NCI-H526 treated with DMSO at 0.1 percent for 48 hours (cell line): ENCODE results near the gene GPR12.

Experiments used
- DNase-seq: peaks from one replicate; lab custom pipeline; 2025; lab: John Stamatoyannopoulos, UW

GPR12 gene, protein sequence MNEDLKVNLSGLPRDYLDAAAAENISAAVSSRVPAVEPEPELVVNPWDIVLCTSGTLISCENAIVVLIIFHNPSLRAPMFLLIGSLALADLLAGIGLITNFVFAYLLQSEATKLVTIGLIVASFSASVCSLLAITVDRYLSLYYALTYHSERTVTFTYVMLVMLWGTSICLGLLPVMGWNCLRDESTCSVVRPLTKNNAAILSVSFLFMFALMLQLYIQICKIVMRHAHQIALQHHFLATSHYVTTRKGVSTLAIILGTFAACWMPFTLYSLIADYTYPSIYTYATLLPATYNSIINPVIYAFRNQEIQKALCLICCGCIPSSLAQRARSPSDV

GRCh38 chr13:26759907-26760831 lies at the start of gene GPR12:
GPR12 (minus strand) TSS chr13:26760786; CDS start chr13:26759827, 959 bp downstream.
- DNase-seq = peak; percentile 75

GRCh38 chr13:26810095-26810494 lies 49.5 kb upstream of the GPR12 start:
- DNase-seq = no peak

DNA sequence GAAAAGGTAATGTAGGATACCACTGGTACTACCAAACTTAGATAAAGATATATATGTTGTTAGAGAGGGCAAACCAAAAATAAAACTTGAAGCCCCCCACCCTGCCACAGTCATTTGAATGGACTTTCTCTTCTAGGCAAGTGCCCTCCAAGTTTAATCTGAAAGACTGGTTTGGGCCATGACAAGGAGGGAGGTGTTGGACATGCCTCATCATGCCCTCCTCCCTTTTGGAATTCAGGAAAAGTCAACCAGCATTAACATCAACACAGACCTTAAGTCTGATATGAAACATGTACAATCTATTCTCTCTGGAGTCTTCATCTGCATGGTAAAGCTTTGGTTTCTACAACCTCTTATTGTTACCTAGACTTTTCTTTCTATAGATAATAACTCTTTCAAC lies 46.3 kb upstream of the GPR12 start:
- no peak for DNase-seq

- DNase-seq = peak; percentile 24
Measured at GRCh38 chr13:26787961-26788360, 27.4 kb upstream of the GPR12 start.

- no peak for DNase-seq
Measured at GRCh38 chr13:26786651-26787295, 26.2 kb upstream of the GPR12 start.

DNA sequence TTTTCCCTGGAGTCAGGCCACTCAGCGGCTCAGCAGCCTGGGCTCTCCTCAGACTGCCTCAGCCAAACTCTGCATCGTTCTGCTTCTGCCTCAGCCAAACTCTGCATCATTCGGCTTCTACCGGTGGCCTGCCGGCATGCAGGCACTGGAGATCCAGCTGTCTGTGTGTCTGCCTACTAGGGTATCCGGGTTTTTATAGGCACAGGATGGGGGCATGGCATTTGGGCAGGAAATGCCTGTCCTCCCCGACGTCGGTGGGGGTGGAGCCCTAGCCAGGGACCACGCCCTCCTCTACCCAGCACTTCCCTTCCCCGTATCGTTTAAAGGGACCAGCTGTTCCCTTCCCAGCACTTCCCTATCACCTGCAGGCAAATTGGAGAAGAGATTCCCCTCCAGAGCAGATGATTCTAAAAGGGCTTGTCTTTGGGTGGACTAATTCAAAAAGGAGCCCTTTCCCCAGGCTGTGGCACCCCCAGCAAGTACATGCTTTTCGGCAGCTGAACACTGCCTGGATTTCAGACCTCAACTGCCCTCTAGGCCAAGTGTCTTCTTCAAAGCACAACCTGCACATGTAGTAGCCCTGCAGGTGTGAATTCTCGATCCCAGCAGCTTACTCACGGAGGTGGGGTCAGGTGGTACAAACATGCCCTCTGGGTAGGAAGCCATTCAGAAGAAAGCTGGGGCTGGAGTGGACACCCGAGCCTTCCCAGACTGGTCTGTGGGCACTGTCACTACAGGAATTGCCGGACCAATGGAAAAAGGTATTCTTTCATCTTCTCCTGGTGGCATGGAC lies 25.4 kb upstream of the GPR12 start:
- peak; percentile 90 for DNase-seq

- DNase-seq = peak; percentile 60
Measured at GRCh38 chr13:26784704-26785639, 24.4 kb upstream of the GPR12 start.

DNA sequence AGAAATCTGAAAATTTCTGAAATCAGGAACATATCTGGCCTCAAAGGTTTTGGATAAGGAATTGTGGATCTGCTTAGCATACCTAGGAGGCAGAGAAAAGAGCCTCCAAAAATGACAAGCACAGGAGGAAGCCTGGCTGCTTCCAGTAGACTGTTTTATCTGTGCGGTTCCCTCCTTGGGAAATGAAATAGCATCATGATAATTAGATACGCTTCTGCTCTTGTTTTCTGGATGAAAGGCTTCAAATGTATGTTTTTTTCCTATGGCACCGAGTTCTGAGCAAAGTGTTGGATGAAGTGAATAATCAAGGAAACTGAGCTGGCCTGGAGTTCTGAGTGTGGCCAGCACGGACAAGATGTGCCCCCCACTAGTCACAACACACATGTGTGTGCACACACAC lies 19.8 kb upstream of the GPR12 start:
- DNase-seq = no peak

- no peak for DNase-seq
Measured at GRCh38 chr13:26779321-26779720, 18.7 kb upstream of the GPR12 start.

DNA sequence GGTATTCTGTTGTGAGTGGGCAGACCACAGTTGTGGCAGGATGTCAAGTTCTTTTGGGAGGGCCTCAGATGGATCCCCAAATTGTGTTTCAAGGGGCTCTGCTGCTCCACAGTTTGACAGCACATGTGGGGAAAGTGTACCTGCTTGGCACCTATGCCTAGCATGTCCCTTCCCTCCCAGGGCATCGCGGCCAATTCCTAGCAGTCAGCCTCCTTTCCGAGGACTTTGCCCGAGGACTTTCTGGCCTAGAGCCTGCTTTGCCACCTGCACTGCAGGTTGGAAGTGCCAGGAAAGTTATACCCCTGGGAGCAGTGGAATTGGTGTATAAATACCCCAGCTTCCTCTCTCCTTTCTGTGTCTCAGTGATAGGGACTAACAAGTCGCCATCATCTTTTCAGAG lies 11.9 kb upstream of the GPR12 start:
- no peak for DNase-seq

DNA sequence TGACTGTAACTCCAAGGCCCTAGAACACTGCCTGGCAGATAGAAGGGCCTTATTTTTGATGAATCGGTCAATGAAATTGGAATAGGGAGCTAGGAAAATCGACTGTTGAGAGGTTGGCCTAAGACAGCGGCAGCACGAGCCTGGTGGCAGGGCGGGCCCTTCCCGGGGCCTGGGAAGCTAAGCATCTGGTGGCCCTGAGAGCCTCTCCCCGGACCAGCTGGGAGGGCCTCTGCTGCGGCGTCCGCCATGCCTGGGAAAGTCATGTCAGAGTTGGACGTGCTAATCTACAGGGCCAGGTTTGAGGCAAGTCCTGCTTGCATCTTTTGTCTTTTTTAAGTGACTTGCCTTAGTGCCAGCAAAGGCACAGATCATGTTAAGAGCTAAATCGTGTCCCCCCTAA lies 11.2 kb upstream of the GPR12 start:
- no peak for DNase-seq

DNA sequence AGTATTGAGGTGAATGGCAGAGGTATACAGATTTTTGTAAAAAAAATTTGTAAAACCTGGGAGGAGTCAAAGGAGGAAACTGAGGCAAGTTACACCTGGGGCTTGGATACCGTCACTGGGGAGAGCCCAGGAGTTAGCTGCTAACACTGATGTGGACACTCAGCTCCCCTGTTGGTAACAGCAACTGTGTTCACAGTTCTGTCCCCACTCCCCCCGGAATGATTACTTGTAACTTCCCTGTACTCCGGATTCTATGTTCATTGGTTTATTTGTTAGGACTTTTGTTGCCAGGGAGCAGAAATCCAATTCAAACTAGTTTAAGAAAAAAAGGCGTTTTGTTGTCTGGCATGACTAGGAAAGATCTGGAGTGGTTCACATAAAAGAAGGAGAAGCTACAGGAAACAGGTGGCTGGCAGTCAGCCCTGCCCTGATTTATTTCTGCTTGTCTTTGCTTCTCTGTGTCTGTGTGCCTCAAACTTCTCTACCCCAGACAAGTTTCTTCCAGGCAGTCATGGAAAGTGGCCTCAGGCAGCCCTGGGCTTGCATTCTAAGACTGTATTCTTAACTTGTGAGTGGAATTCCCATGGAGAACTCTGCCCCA lies 2.3 kb upstream of the GPR12 start:
- no peak for DNase-seq

DNA sequence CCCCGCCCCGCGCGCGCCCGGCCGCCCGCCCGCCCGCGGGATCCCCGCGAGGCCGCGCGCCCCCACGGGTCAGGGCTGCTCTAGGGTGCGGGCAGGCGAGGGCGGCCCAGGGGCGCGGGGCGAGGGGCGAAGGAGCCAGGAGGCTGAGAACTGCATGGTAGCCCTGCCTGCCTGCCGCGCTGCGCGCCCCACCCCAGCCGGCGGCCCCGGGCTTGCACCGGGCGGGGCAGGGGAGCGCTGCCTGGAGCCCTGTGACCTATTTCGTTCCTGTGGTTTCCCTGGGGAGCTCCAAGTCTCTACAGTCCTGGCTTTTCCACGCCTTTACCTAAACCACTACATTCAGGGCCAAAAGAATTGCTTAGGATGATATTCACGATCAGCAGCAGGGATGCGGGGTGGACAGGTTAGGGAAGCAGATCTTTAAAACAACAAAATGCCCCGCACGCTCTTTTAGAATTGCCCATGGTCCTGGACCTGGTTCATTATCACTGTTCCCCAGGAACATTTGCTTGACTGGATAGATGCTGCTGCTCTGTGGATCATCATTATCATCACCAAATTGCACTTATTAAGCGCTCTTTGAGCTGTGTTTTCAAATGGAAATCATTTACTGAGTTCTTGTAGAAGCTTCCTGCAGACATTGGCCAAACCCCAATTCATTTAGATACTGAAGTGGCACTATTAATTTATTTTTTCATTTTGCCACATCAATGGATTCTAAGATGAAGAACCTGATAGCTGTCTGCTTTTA lies 421 bp upstream of the GPR12 start:
- DNase-seq = peak; percentile 42

DNA sequence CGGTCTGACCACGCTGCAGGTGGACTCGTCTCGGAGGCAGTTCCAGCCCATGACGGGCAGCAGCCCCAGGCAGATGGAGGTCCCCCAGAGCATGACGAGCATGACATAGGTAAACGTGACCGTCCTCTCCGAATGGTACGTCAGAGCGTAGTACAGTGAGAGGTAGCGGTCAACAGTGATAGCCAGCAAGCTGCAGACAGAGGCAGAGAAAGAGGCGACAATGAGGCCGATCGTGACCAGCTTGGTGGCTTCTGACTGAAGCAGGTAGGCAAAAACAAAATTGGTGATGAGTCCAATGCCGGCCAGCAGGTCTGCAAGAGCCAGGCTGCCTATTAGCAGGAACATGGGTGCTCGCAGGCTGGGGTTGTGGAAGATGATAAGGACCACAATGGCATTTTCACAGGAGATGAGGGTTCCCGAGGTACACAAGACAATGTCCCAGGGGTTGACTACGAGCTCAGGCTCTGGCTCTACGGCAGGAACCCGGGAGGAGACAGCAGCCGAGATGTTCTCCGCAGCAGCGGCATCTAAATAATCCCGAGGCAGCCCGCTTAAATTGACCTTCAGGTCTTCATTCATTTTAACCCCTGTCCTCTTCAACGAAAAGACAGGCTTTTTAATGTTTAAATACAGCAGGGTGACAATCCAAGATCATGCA lies 1.2 kb downstream of the GPR12 start:
- DNase-seq = peak; percentile 75

DNA sequence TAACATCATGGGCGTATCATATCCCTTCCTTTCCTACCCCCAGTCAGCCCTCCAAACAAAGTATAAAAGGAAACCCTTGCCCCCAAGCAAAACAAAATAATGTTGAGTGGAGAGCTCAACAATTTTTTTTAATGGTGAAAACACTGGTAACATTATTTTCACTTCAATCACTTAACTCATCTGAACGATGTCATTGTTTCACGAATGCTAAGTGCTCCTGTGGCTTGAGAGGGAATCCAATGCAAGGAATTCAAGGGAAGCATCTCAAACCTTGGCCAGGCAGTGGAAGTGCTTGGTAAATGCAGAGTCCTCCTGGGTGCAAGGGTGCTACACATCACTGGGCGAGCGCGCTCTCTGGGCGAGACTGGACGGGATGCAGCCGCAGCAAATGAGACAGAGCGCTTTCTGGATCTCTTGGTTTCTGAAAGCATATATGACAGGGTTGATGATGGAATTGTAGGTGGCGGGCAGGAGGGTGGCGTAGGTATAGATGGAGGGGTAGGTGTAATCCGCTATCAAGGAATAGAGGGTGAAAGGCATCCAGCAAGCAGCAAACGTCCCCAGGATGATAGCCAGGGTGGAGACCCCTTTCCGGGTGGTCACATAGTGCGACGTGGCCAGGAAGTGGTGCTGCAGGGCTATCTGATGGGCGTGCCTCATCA lies 2.0 kb downstream of the GPR12 start:
- DNase-seq = peak; percentile 68

- no peak for DNase-seq
Measured at GRCh38 chr13:26756961-26757360, 3.6 kb downstream of the GPR12 start.

DNA sequence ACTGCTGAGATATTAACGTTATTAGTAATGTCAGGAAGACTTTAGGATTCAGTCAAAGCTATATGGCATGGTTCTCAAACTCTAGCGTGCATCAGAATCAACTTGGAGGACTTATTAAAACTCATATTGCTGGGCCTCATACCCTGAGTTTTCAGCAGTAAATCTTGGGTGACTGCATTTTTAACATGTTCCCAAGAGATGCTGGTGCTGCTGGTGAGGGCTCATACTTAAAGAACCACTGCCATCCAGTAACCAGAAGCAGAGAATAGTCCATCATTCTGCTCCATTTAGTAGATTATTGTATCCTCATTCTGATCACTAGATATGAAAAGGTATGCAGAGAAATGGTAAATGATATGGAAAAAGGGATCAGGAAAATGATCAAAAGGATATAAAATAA lies 7.9 kb downstream of the GPR12 start:
- DNase-seq = no peak

DNA sequence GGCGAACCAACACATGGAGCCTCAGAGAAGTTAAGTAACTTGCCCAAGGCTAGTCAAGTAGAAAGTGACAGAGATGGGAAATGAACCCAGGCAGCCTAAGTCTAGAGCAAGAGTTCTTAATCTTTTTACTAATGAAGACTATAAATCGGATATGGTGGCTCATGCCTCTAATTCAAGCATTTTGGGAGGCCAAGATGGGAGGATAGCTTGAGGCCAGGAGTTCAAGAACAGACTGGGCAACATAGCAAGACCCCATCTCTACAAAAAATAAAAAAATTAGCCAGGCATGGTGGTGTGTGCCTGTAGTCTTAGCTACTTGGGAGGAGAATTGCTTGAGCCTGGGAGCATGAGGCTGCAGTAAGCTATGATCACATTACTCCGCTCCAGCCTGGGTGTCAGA lies 10.7 kb downstream of the GPR12 start:
- no peak for DNase-seq
